Gastrocnemius medialis (tissue), 4 donors: ENCODE results near the gene CELF4.

ENCODE experiments used
- CTCF ChIP-seq, 5 experiments: fragments of 450-650 bp in 3 of 5; fragments of 200-600 bp in 2 of 5; sonication (generic) in 2 of 5; IDR thresholded peaks in 4 of 5; conservative IDR thresholded peaks in 1 of 5; 1 replicate in 4 of 5; 2 replicates in 1 of 5; pipeline ENCODE4 v1.5.1; 2016 to 2019; ENCODE audit warnings: antibody characterized with exemption in 5 of 5, mild to moderate bottlenecking in 3 of 5, moderate library complexity in 3 of 5
- POLR2A ChIP-seq, 2 donors: fragments of 450-650 bp; IDR thresholded peaks; one replicate each; pipeline ENCODE4 v1.6.1; 2017; ENCODE audit warnings: antibody characterized with exemption in 2 of 2, mild to moderate bottlenecking in 2 of 2, moderate library complexity in 2 of 2

GRCh38 chr18:37330173-37330572 is 235.4 kb downstream of the CELF4 start:
- TF ChIP-seq CTCF (IDR thresholded peaks at IDR 0.05 in 4 of 5, conservative IDR thresholded peaks at IDR 0.05 in 1 of 5) (no peak), POLR2A (IDR thresholded peaks at IDR 0.05) (no peak)
